Fibroblast of lung (primary cell): ENCODE results near the gene HPCAL1. TPM values are rescaled to one million over a fixed set of nuclear protein-coding genes. Genes with fewer than 3 reads are reported as not detected.

Experiments used
- DNase-seq, 2 donors: peaks; one replicate each; pipeline versions ENCODE4 v3.0.0 to v3.0.0-alpha.2; 2010; ENCODE audit warnings: low read depth in 2 of 2
- H2AFZ ChIP-seq: 2 replicates; pipeline ENCODE4 v1.5.1; 2012; ENCODE audit warnings: low read length, control low read depth, inconsistent platforms
- H3K27ac ChIP-seq: 2 replicates; pipeline ENCODE4 v1.5.1; 2011; ENCODE audit warnings: low read length, control low read depth; ENCODE audit not compliant: insufficient read depth
- H3K27me3 ChIP-seq: 2 replicates; pipeline ENCODE4 v1.5.1; 2011; ENCODE audit warnings: mild to moderate bottlenecking, low read length; ENCODE audit not compliant: control insufficient read depth, insufficient read depth
- H3K36me3 ChIP-seq: 2 replicates; pipeline ENCODE4 v1.5.1; 2011; ENCODE audit warnings: low read length; ENCODE audit not compliant: control insufficient read depth, insufficient read depth
- H3K4me1 ChIP-seq: 2 replicates; pipeline ENCODE4 v1.5.1; 2011; ENCODE audit warnings: low read length; ENCODE audit not compliant: control insufficient read depth, insufficient read depth; ENCODE audit errors: extremely low read depth
- H3K4me2 ChIP-seq: 2 replicates; pipeline ENCODE4 v1.5.1; 2011; ENCODE audit warnings: low read length, control low read depth; ENCODE audit not compliant: insufficient read depth; ENCODE audit errors: extremely low read depth
- H3K4me3 ChIP-seq, 4 experiments: fragments of 200-600 bp in 1 of 4; sonication (generic) in 1 of 4; replicated peaks in 1 of 4; 2 replicates each; pipeline ENCODE4 v1.5.1; 2011 to 2016; ENCODE audit warnings: low read length in 4 of 4, low read depth in 3 of 4, mild to moderate bottlenecking in 3 of 4, control low read depth in 2 of 4, inconsistent platforms in 1 of 4, mixed read lengths in 1 of 4; ENCODE audit not compliant: insufficient read depth in 1 of 4; ENCODE audit errors: control extremely low read depth in 1 of 4
- H3K79me2 ChIP-seq: 2 replicates; pipeline ENCODE4 v1.5.1; 2012; ENCODE audit warnings: mild to moderate bottlenecking, low read length, inconsistent platforms; ENCODE audit not compliant: control insufficient read depth, insufficient read depth
- H3K9ac ChIP-seq: 2 replicates; pipeline ENCODE4 v1.5.1; 2011; ENCODE audit warnings: mild to moderate bottlenecking, low read length, control low read depth; ENCODE audit not compliant: insufficient read depth
- H3K9me3 ChIP-seq: 2 replicates; pipeline ENCODE4 v1.5.1; 2012; ENCODE audit warnings: low read depth, low read length; ENCODE audit not compliant: control insufficient read depth, insufficient read depth
- H4K20me1 ChIP-seq: 2 replicates; pipeline ENCODE4 v1.5.1; 2011; ENCODE audit warnings: low read length; ENCODE audit not compliant: control insufficient read depth, insufficient read depth; ENCODE audit errors: extremely low read depth
- CTCF ChIP-seq, 2 donors: IDR thresholded peaks in 1 of 2; conservative IDR thresholded peaks in 1 of 2; 1 replicate in 1 of 2; 2 replicates in 1 of 2; pipeline ENCODE4 v1.5.1; 2011 to 2012; ENCODE audit warnings: low read length in 2 of 2, control low read depth in 1 of 2, inconsistent platforms in 1 of 2, low read depth in 1 of 2, mild to moderate bottlenecking in 1 of 2
- EZH2 ChIP-seq: IDR thresholded peaks from 2 replicates; pipeline ENCODE4 v1.5.1; 2012; ENCODE audit warnings: low read length, control low read depth, mild to moderate bottlenecking; ENCODE audit errors: missing control alignments
- polyA plus RNA-seq, 2 donors: library from polyadenylated mRNA; depleted of rRNA in 1 of 2; stranded (reverse) in 1 of 2; unstranded in 1 of 2; fragments of >200 nt; gene quantifications; 2 replicates each; pipeline ENCODE4 v1.2.1, GENCODE V29; 2011 to 2012; ENCODE audit warnings: missing spikeins in 1 of 2
- total RNA-seq: library from RNA; depleted of rRNA; stranded (reverse); fragments of >200 nt; gene quantifications from 2 replicates; pipeline ENCODE4 v1.2.1, GENCODE V29; 2014

Gene HPCAL1
- total and polyA plus RNA-seq, 2 donors (not counting 1 experiment from before 2014, with no cell fraction given), result 11.4 to 34.5 TPM

GRCh38 chr2:10350761-10351160 lies 48.1 kb downstream of the HPCAL1 start:
- H3K4me2 ChIP-seq, result no peak overlapping the region
- no peaks in the 10 kb centered on the region for H3K9me3 ChIP-seq
- TF ChIP-seq EZH2 (no peak), CTCF (conservative IDR thresholded peaks at IDR 0.05 in 1 of 2, IDR thresholded peaks at IDR 0.05 in 1 of 2; ENCODE audit: low read depth in 1 of 2, low read length in 2 of 2) (no peak)
- H3K4me3 ChIP-seq, result no peak overlapping the region
- H3K79me2 ChIP-seq, result no peaks in the 10 kb centered on the region
- no peaks in the 10 kb centered on the region for H3K4me1 ChIP-seq
- H3K36me3 ChIP-seq, result no peaks in the 10 kb centered on the region
- no peaks in the 10 kb centered on the region for H3K27me3 ChIP-seq
- no peak overlapping the region for H3K27ac ChIP-seq
- no peak for DNase-seq
- H3K9ac ChIP-seq, result no peak overlapping the region
- no peak overlapping the region for H2AFZ ChIP-seq
- H4K20me1 ChIP-seq, result no peaks in the 10 kb centered on the region

- no peak overlapping the region for H3K4me3 ChIP-seq
- no peak overlapping the region for H2AFZ ChIP-seq
- no peaks in the 10 kb centered on the region for H3K36me3 ChIP-seq
- no peak overlapping the region for H3K4me2 ChIP-seq
- H3K79me2 ChIP-seq, result no peaks in the 10 kb centered on the region
- no peak overlapping the region for H3K27ac ChIP-seq
- H3K27me3 ChIP-seq, result no peaks in the 10 kb centered on the region
- H3K9me3 ChIP-seq, result no peaks in the 10 kb centered on the region
- no peaks in the 10 kb centered on the region for H4K20me1 ChIP-seq
- no peak for DNase-seq
- no peak for TF ChIP-seq EZH2
- no peak overlapping the region for H3K9ac ChIP-seq
- no peaks in the 10 kb centered on the region for H3K4me1 ChIP-seq
Observed at GRCh38 chr2:10352361-10352760, 49.7 kb downstream of the HPCAL1 start.

- no peak for DNase-seq
- no peak for TF ChIP-seq EZH2
- no peak for TF ChIP-seq CTCF (conservative IDR thresholded peaks at IDR 0.05 in 1 of 2, IDR thresholded peaks at IDR 0.05 in 1 of 2; ENCODE audit: low read depth in 1 of 2, low read length in 2 of 2)
- Histone ChIP-seq H3K79me2 (no peaks in the 10 kb centered on the region), H4K20me1 (no peaks in the 10 kb centered on the region), H3K9me3 (no peaks in the 10 kb centered on the region), H3K4me1 (no peaks in the 10 kb centered on the region), H3K4me3 (no peak overlapping the region), H3K36me3 (no peaks in the 10 kb centered on the region), H2AFZ (no peak overlapping the region), H3K27me3 (no peaks in the 10 kb centered on the region), H3K27ac (no peak overlapping the region), H3K4me2 (no peak overlapping the region), H3K9ac (no peak overlapping the region)
Observed at GRCh38 chr2:10352972-10353371, 50.3 kb downstream of the HPCAL1 start.
